Stimulated activated CD4-positive, alpha-beta T cell treated with anti-CD3 and anti-CD28 coated beads, Interleukin-2, amount 100 ng/mL, for 48 hours (primary cell): ENCODE data around the gene GRM3.

Source experiments
- DNase-seq, 2 donors: peaks; one replicate each; pipeline ENCODE4 v3.0.0-alpha.2; 2020

Gene GRM3

DNA sequence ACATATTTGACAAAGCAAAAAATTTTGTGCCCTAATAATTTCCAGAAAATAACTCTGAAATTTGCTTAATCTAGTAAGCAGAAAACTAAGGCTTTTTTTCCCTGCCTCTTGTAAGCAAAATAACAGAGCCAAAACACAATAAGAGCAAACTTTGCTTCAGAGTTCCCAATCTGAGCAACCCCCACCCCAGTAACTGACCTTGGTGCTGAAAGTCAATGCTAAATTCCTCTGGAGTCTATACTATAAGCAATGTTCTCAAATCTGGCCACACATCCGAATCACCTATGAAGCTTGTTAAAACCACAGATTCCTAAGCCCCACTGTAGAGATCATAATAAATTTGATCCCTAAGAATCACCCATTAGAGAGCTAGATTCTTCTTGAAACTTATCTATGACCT, 265.2 kb downstream of the GRM3 start:
- no peak for DNase-seq

DNA sequence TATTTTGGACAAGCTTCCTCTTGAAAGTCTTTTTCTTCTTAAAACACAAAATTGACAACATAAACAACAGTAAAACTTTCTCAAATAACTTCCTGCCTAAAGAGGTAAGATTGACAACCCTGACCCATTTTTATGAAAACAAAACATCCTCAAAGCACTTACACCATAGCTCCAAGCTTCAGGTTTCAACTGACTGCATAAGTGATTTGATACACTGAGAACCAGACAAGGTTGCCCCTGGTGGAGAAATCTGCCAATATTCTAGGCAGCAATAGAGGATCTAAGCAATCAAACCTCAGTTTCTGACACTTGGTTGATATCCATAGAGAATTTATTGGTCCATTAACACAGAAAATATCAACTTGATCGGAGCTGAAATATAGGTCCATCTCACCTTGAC, 267.9 kb downstream of the GRM3 start:
- no peak for DNase-seq

DNA sequence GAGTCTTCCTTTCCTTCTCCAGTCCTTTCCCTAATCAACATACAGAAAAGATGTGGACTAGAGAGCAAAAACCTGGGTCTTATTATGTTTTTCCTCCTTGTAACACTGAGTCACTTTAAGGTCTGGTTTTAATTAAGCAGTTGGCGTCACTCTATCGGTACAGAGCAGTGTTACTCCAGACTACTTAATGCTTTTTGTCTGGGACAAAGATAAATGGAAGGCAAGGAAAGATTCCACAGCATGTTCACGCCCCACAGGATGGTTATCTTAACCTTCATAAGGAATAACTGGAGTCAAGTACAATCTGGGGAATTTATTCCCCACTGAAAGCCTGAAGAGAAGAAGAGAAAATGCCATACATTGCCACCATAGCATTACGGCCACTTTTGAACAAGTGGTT, 270.0 kb downstream of the GRM3 start:
- no peak for DNase-seq
